Fibroblast of lung (primary cell): Measurements from ENCODE around the gene ATP5F1E. TPM values are rescaled to one million over a fixed set of nuclear protein-coding genes. Genes with fewer than 3 reads are reported as not detected.

ENCODE experiments used
- DNase-seq, 2 donors: peaks; one replicate each; pipeline versions ENCODE4 v3.0.0 to v3.0.0-alpha.2; 2010; ENCODE audit warnings: low read depth in 2 of 2
- H2AFZ ChIP-seq: 2 replicates; pipeline ENCODE4 v1.5.1; 2012; ENCODE audit warnings: low read length, control low read depth, inconsistent platforms
- H3K27ac ChIP-seq: 2 replicates; pipeline ENCODE4 v1.5.1; 2011; ENCODE audit warnings: low read length, control low read depth; ENCODE audit not compliant: insufficient read depth
- H3K27me3 ChIP-seq: 2 replicates; pipeline ENCODE4 v1.5.1; 2011; ENCODE audit warnings: mild to moderate bottlenecking, low read length; ENCODE audit not compliant: control insufficient read depth, insufficient read depth
- H3K36me3 ChIP-seq: 2 replicates; pipeline ENCODE4 v1.5.1; 2011; ENCODE audit warnings: low read length; ENCODE audit not compliant: control insufficient read depth, insufficient read depth
- H3K4me1 ChIP-seq: 2 replicates; pipeline ENCODE4 v1.5.1; 2011; ENCODE audit warnings: low read length; ENCODE audit not compliant: control insufficient read depth, insufficient read depth; ENCODE audit errors: extremely low read depth
- H3K4me2 ChIP-seq: 2 replicates; pipeline ENCODE4 v1.5.1; 2011; ENCODE audit warnings: low read length, control low read depth; ENCODE audit not compliant: insufficient read depth; ENCODE audit errors: extremely low read depth
- H3K4me3 ChIP-seq, 4 experiments: fragments of 200-600 bp in 1 of 4; sonication (generic) in 1 of 4; replicated peaks in 1 of 4; 2 replicates each; pipeline ENCODE4 v1.5.1; 2011 to 2016; ENCODE audit warnings: low read length in 4 of 4, low read depth in 3 of 4, mild to moderate bottlenecking in 3 of 4, control low read depth in 2 of 4, inconsistent platforms in 1 of 4, mixed read lengths in 1 of 4; ENCODE audit not compliant: insufficient read depth in 1 of 4; ENCODE audit errors: control extremely low read depth in 1 of 4
- H3K79me2 ChIP-seq: 2 replicates; pipeline ENCODE4 v1.5.1; 2012; ENCODE audit warnings: mild to moderate bottlenecking, low read length, inconsistent platforms; ENCODE audit not compliant: control insufficient read depth, insufficient read depth
- H3K9ac ChIP-seq: 2 replicates; pipeline ENCODE4 v1.5.1; 2011; ENCODE audit warnings: mild to moderate bottlenecking, low read length, control low read depth; ENCODE audit not compliant: insufficient read depth
- H3K9me3 ChIP-seq: 2 replicates; pipeline ENCODE4 v1.5.1; 2012; ENCODE audit warnings: low read depth, low read length; ENCODE audit not compliant: control insufficient read depth, insufficient read depth
- H4K20me1 ChIP-seq: 2 replicates; pipeline ENCODE4 v1.5.1; 2011; ENCODE audit warnings: low read length; ENCODE audit not compliant: control insufficient read depth, insufficient read depth; ENCODE audit errors: extremely low read depth
- EZH2 ChIP-seq: IDR thresholded peaks from 2 replicates; pipeline ENCODE4 v1.5.1; 2012; ENCODE audit warnings: low read length, control low read depth, mild to moderate bottlenecking; ENCODE audit errors: missing control alignments
- polyA plus RNA-seq, 2 donors: library from polyadenylated mRNA; depleted of rRNA in 1 of 2; stranded (reverse) in 1 of 2; unstranded in 1 of 2; fragments of >200 nt; gene quantifications; 2 replicates each; pipeline ENCODE4 v1.2.1, GENCODE V29; 2011 to 2012; ENCODE audit warnings: missing spikeins in 1 of 2
- total RNA-seq: library from RNA; depleted of rRNA; stranded (reverse); fragments of >200 nt; gene quantifications from 2 replicates; pipeline ENCODE4 v1.2.1, GENCODE V29; 2014
- TF ChIP-seq, protein P1 (sequence below), 2 donors: IDR thresholded peaks in 1 of 2; conservative IDR thresholded peaks in 1 of 2; 1 replicate in 1 of 2; 2 replicates in 1 of 2; pipeline ENCODE4 v1.5.1; 2011 to 2012; ENCODE audit warnings: low read length in 2 of 2, control low read depth in 1 of 2, inconsistent platforms in 1 of 2, low read depth in 1 of 2, mild to moderate bottlenecking in 1 of 2

The ATP5F1E gene
- total and polyA plus RNA-seq, 2 donors (not counting 1 experiment from before 2014, with no cell fraction given), result 37.8 to 56.5 TPM

DNA sequence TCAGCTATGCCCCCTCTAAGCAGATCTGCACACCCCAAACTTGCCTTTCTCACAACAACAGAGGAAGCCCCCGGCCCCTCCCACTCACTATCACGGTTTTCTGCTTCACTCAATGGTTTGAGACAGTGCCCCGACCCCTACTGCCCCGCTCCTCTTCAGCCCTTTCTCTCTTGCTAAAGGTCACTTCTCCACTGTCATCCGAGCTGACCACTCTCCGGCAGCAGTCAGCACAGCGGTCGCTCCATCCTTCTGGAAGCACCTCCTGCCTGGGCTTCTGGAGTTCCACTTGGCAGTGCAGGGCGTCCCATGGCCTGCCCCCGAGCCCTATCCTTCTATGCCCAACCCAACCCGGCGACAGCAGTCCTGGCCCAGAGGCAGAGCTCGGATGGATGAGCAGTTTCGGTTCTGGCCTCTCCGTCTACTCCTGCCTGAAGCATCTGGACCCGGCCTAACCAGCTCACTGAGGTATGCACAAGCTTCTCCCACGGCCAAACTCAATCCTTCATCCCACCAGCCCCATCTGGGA, 29.2 kb downstream of the ATP5F1E start:
- Histone ChIP-seq H3K27ac (no peak overlapping the region), H3K79me2 (peaks cover 10% of the 10 kb centered on the region), H3K4me3 (no peak overlapping the region), H2AFZ (no peak overlapping the region), H3K27me3 (no peaks in the 10 kb centered on the region), H3K9ac (no peak overlapping the region), H3K4me1 (peaks cover 8% of the 10 kb centered on the region), H3K4me2 (no peak overlapping the region), H4K20me1 (no peaks in the 10 kb centered on the region), H3K36me3 (peaks cover 9% of the 10 kb centered on the region), H3K9me3 (no peaks in the 10 kb centered on the region)
- TF ChIP-seq EZH2, result no peak
- TF ChIP-seq, protein P1, sequence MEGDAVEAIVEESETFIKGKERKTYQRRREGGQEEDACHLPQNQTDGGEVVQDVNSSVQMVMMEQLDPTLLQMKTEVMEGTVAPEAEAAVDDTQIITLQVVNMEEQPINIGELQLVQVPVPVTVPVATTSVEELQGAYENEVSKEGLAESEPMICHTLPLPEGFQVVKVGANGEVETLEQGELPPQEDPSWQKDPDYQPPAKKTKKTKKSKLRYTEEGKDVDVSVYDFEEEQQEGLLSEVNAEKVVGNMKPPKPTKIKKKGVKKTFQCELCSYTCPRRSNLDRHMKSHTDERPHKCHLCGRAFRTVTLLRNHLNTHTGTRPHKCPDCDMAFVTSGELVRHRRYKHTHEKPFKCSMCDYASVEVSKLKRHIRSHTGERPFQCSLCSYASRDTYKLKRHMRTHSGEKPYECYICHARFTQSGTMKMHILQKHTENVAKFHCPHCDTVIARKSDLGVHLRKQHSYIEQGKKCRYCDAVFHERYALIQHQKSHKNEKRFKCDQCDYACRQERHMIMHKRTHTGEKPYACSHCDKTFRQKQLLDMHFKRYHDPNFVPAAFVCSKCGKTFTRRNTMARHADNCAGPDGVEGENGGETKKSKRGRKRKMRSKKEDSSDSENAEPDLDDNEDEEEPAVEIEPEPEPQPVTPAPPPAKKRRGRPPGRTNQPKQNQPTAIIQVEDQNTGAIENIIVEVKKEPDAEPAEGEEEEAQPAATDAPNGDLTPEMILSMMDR (conservative IDR thresholded peaks at IDR 0.05 in 1 of 2, IDR thresholded peaks at IDR 0.05 in 1 of 2; ENCODE audit: low read depth in 1 of 2, low read length in 2 of 2), result no peak
- no peak for DNase-seq

DNA sequence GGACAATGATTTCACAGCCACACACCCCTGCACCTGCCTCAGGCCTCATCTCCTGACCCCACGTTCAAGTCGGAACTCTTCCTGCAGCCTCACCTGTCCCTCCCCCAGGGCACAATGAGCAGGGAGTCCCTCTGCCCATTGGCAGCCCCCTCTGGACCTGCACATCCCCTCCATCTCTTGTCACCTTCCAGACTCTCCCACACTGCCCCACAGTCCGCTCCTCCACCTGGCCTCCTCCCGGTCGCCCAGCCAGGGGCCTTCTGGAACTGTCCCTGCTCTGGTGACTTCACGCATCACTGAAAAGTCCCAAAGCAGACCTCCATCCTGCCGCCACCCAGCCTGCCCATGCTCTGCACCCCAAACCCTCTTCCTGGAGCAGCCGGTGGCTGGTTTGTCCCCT, 29.7 kb downstream of the ATP5F1E start:
- Histone ChIP-seq H3K9ac (no peak overlapping the region), H3K9me3 (no peaks in the 10 kb centered on the region), H4K20me1 (no peaks in the 10 kb centered on the region), H3K4me2 (no peak overlapping the region), H3K4me3 (no peak overlapping the region), H3K79me2 (peaks cover 10% of the 10 kb centered on the region), H3K27me3 (no peaks in the 10 kb centered on the region), H3K27ac (no peak overlapping the region), H3K36me3 (peaks cover 12% of the 10 kb centered on the region), H3K4me1 (peaks cover 8% of the 10 kb centered on the region), H2AFZ (no peak overlapping the region)
- DNase-seq, result no peak
- TF ChIP-seq, protein P1 (conservative IDR thresholded peaks at IDR 0.05 in 1 of 2, IDR thresholded peaks at IDR 0.05 in 1 of 2; ENCODE audit: low read depth in 1 of 2, low read length in 2 of 2), result no peak
- TF ChIP-seq EZH2, result no peak

DNA sequence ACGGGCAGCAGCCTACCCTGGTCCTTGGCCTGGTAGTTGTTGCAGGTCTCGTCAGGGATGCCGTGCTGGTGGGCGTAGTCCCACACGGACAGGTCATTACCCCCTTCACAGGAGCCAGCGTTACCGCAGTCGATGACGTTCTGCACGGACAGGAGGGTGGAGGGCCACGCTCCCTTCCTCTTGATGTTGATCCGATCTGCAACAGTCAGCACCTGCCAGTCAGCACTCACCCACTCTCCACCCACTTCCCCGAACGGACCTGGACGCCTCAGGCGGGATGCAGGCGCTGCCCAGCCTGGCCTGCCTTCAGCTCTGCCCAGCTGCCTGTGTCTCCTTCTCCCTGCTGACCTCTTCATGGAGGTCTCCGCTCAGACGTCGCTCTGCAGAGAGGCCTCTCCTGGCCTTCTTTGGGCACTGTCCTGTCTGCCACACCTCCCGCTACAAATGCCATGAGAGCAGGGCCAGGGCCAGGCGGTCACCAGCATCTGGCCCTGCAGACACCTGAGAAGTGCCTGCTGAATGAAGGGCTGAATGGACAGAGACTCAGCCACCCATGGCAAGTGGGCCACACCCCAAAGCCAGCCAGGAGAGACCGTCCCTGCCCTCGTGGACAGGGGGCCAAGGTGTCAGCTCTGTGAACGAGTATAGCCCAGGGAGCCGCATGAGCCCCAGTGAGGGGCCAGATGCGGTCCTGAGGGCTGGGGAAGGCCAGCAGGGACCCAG, 30.5 kb downstream of the ATP5F1E start:
- DNase-seq, result no peak
- peaks cover 8% of the 10 kb centered on the region for H3K4me1 ChIP-seq
- H4K20me1 ChIP-seq, result no peaks in the 10 kb centered on the region
- H3K9me3 ChIP-seq, result no peaks in the 10 kb centered on the region
- no peak overlapping the region for H3K4me2 ChIP-seq
- H3K36me3 ChIP-seq, result peaks cover 12% of the 10 kb centered on the region
- no peak overlapping the region for H3K27ac ChIP-seq
- H3K27me3 ChIP-seq, result no peaks in the 10 kb centered on the region
- H3K4me3 ChIP-seq, result no peak overlapping the region
- H3K9ac ChIP-seq, result no peak overlapping the region
- H2AFZ ChIP-seq, result no peak overlapping the region
- no peak for TF ChIP-seq EZH2
- TF ChIP-seq, protein P1 (conservative IDR thresholded peaks at IDR 0.05 in 1 of 2, IDR thresholded peaks at IDR 0.05 in 1 of 2; ENCODE audit: low read depth in 1 of 2, low read length in 2 of 2), result no peak
- H3K79me2 ChIP-seq, result peaks cover 9% of the 10 kb centered on the region
